HCEC 1CT (cell line): ENCODE measurements around the gene WDR38.
A peak's percentile ranks its signal among the peaks of the same experiment; 100 is the strongest.

Experiments used
- DNase-seq: peaks from one replicate; pipeline ENCODE4 v3.0.0-alpha.2; 2017

The WDR38 gene

GRCh38 chr9:124852829-124853531, at the start of gene WDR38:
Gene WDR38, plus strand, starts transcription at chr9:124853460. Its CDS starts 72 bp downstream, at chr9:124853532.
- DNase-seq, result peak; percentile 79

- DNase-seq, result no peak
Measured at GRCh38 chr9:124803911-124804310, 49.3 kb upstream of the WDR38 start.

GRCh38 chr9:124805186-124805585, 48.1 kb upstream of the WDR38 start:
- no peak for DNase-seq

GRCh38 chr9:124808246-124808956, 44.9 kb upstream of the WDR38 start:
- no peak for DNase-seq

GRCh38 chr9:124809211-124809610, 44.0 kb upstream of the WDR38 start:
- DNase-seq, result no peak

- no peak for DNase-seq
Measured at GRCh38 chr9:124809741-124810500, 43.3 kb upstream of the WDR38 start.

GRCh38 chr9:124810663-124811355, 42.5 kb upstream of the WDR38 start:
- DNase-seq, result peak; percentile 83

- DNase-seq, result peak; percentile 81
Measured at GRCh38 chr9:124812441-124812876, 40.8 kb upstream of the WDR38 start.

GRCh38 chr9:124813041-124813440, 40.2 kb upstream of the WDR38 start:
- DNase-seq, result no peak

GRCh38 chr9:124813501-124814163, 39.6 kb upstream of the WDR38 start:
- DNase-seq, result no peak

GRCh38 chr9:124814164-124814535, 39.1 kb upstream of the WDR38 start:
- no peak for DNase-seq

GRCh38 chr9:124815601-124816000, 37.7 kb upstream of the WDR38 start:
- no peak for DNase-seq

- no peak for DNase-seq
Measured at GRCh38 chr9:124818431-124819281, 34.6 kb upstream of the WDR38 start.

- no peak for DNase-seq
Measured at GRCh38 chr9:124820698-124821623, 32.3 kb upstream of the WDR38 start.

GRCh38 chr9:124828489-124829333, 24.5 kb upstream of the WDR38 start:
- DNase-seq, result no peak

- no peak for DNase-seq
Measured at GRCh38 chr9:124829334-124829669, 24.0 kb upstream of the WDR38 start.

GRCh38 chr9:124830593-124830992, 22.7 kb upstream of the WDR38 start:
- DNase-seq, result no peak

GRCh38 chr9:124831642-124832364, 21.5 kb upstream of the WDR38 start:
- DNase-seq, result no peak

GRCh38 chr9:124834591-124834990, 18.7 kb upstream of the WDR38 start:
- DNase-seq, result peak; percentile 48
